K562 (cell line): ENCODE measurements around the gene EFR3B. TPM values are rescaled to one million over a fixed set of nuclear protein-coding genes. Genes with fewer than 3 reads are reported as not detected.

Experiments
- ATAC-seq: fragments of 200-7000 bp; cut with Tn5 transposase; 3 replicates; pipeline ENCODE4 v1.9.1; 2020; ENCODE audit warnings: moderate library complexity
- BruUV-seq: library from RNA; stranded (reverse); fragments of 400-500 nt; replicated peaks from 2 replicates; lab custom pipeline; 2021; lab: Mats Ljungman, UMichigan
- CTCF ChIA-PET: fragments of 300-600 bp; formaldehyde crosslinking; extraction: SDS; loops from one replicate; lab custom pipeline; 2021; ENCODE audit warnings: low intra/inter-chr PET ratio; lab: Yijun Ruan, JAX
- POLR2A ChIA-PET: fragments of 300-600, 350-650 bp; sonication (Branson Sonifier 250); formaldehyde crosslinking; extraction: SDS; loops from one replicate; lab custom pipeline; 2021; ENCODE audit warnings: antibody characterized with exemption, inconsistent platforms; lab: Yijun Ruan, JAX
- DNase-seq, 4 experiments: peaks; one replicate each; pipeline versions ENCODE4 v3.0.0 to v3.0.0-alpha.2; 2011 to 2018; ENCODE audit warnings: low spot score in 3 of 4, mixed read lengths in 3 of 4; ENCODE audit errors: extremely low read depth in 1 of 4
- FAIRE-seq: peaks from 2 replicates; lab custom pipeline; 2011; peaks lifted over from hg19 to GRCh38; lab: Jason Lieb, UNC
- H2AFZ ChIP-seq: 2 replicates; pipeline ENCODE4 v1.6.0; 2011; ENCODE audit warnings: low read depth, low read length, control low read depth, inconsistent platforms
- H3K27ac ChIP-seq: fragments of 200-600 bp; 3 replicates; pipeline ENCODE4 v1.8.0; 2011; ENCODE audit warnings: low read depth, mild to moderate bottlenecking, control low read depth, inconsistent platforms, low read length, moderate library complexity, mixed read lengths; ENCODE audit errors: extremely low read depth
- H3K27me3 ChIP-seq, 2 experiments: fragments of 300-600 bp in 1 of 2; 2 replicates in 1 of 2; 3 replicates in 1 of 2; pipeline versions ENCODE4 v1.6.0 to v1.8.0; 2011; ENCODE audit warnings: inconsistent platforms in 2 of 2, low read length in 2 of 2, mild to moderate bottlenecking in 1 of 2, mixed read lengths in 1 of 2, moderate library complexity in 1 of 2; ENCODE audit not compliant: control insufficient read depth in 2 of 2, insufficient read depth in 2 of 2
- H3K36me3 ChIP-seq: fragments of 300-600 bp; 3 replicates; pipeline ENCODE4 v1.8.0; 2011; ENCODE audit warnings: mild to moderate bottlenecking, low read length, inconsistent platforms; ENCODE audit not compliant: control insufficient read depth, insufficient read depth
- H3K4me1 ChIP-seq, 2 experiments: fragments of 200-600 bp in 1 of 2; replicated peaks in 1 of 2; 2 replicates in 1 of 2; 3 replicates in 1 of 2; pipeline versions ENCODE4 v1.5.1 to v1.8.0; 2011; ENCODE audit warnings: inconsistent platforms in 2 of 2, low read length in 2 of 2, mild to moderate bottlenecking in 1 of 2, mixed read lengths in 1 of 2, moderate library complexity in 1 of 2; ENCODE audit not compliant: control insufficient read depth in 2 of 2, insufficient read depth in 2 of 2
- H3K4me2 ChIP-seq: 2 replicates; pipeline ENCODE4 v1.6.1; 2011; ENCODE audit warnings: low read length, control low read depth, inconsistent platforms, mixed read lengths; ENCODE audit not compliant: insufficient read depth
- H3K4me3 ChIP-seq: fragments of 200-600 bp; sonication (generic), shearing (Covaris generic); 2 replicates; pipeline ENCODE4 v1.5.1; 2016; ENCODE audit warnings: control low read depth, inconsistent platforms
- H3K79me2 ChIP-seq: fragments of 200-600 bp; 3 replicates; pipeline ENCODE4 v1.8.0; 2011; ENCODE audit warnings: low read length, inconsistent platforms; ENCODE audit not compliant: control insufficient read depth, insufficient read depth
- H3K9ac ChIP-seq, 2 experiments: 2 replicates each; pipeline versions ENCODE4 v1.6.0 to v1.6.1; 2011; ENCODE audit warnings: low read depth in 2 of 2, low read length in 2 of 2, control low read depth in 1 of 2, inconsistent platforms in 1 of 2, mild to moderate bottlenecking in 1 of 2, mixed read lengths in 1 of 2; ENCODE audit not compliant: insufficient read depth in 1 of 2
- H3K9me1 ChIP-seq: one replicate; pipeline ENCODE4 v1.6.0; 2011; ENCODE audit warnings: inconsistent platforms, mild to moderate bottlenecking, low read length, moderate library complexity; ENCODE audit not compliant: control insufficient read depth, insufficient read depth
- H3K9me3 ChIP-seq: replicated peaks from 2 replicates; pipeline ENCODE4 v1.5.1; 2011; ENCODE audit warnings: low read depth, low read length, inconsistent platforms; ENCODE audit not compliant: control insufficient read depth, insufficient read depth
- H4K20me1 ChIP-seq: replicated peaks from 2 replicates; pipeline ENCODE4 v1.6.1; 2011; ENCODE audit warnings: low read length, inconsistent platforms, mixed read lengths; ENCODE audit not compliant: control insufficient read depth, insufficient read depth
- KLF6 ChIP-seq: fragments of 250-450 bp; sonication (Bioruptor Pico); IDR thresholded peaks from 2 replicates; pipeline ENCODE4 v1.4.0; 2020; ENCODE audit warnings: mild to moderate bottlenecking, moderate library complexity, borderline replicate concordance
- MTA3 ChIP-seq: fragments of 450-650 bp; formaldehyde crosslinking; IDR thresholded peaks from 2 replicates; pipeline ENCODE4 v1.6.1; 2017; ENCODE audit warnings: mild to moderate bottlenecking, borderline replicate concordance
- WGBS: fragments of 100-300 bp; shearing (Covaris generic); methylation state at CpG from one replicate; pipeline ENCODE4 v1.1.6; 2016; ENCODE audit warnings: low coverage, mixed read lengths; ENCODE audit not compliant: insufficient coverage; ENCODE audit errors: missing lambda C conversion rate; 5-methylcytosine and 5-hydroxymethylcytosine counted together
- in situ Hi-C: fragments of 300-500 bp; cut with MboI; formaldehyde crosslinking; loops from 4 replicates; pipeline ENCODE4 v1.15.0; 2018; ENCODE audit warnings: inconsistent platforms, mixed read lengths
- intact Hi-C: fragments of 100-400 bp; cut with micrococcal nuclease; formaldehyde crosslinking; loops from 2 replicates; pipeline ENCODE4 v1.14.2; 2022
- polyA plus RNA-seq, 8 experiments: library from polyadenylated mRNA; depleted of rRNA in 4 of 8; stranded (reverse) in 5 of 8; unstranded in 3 of 8; fragments of >200 nt; fragmentation: Nextera tagmentation in 2 of 8; fragmentation: Illumina TruSeq in 1 of 8; extraction: Ambion mirVana in 2 of 8; extraction: Trizol in 1 of 8; gene quantifications; 2 replicates each; pipeline versions ENCODE4 v1.2.1 to v1.2.3, GENCODE V29; 2011 to 2014; ENCODE audit warnings: inconsistent platforms in 1 of 8, missing spikeins in 1 of 8
- total RNA-seq, 7 experiments: library from RNA; depleted of rRNA in 6 of 7; stranded (reverse); fragments of >200 nt in 6 of 7; fragmentation: Illumina TruSeq in 2 of 7; extraction: Trizol in 2 of 7; gene quantifications; 2 replicates each; pipeline versions ENCODE4 v1.2.1 to v1.2.3, GENCODE V29; 2011 to 2021; ENCODE audit warnings: low replicate concordance in 1 of 7
- TF ChIP-seq, protein P1 (sequence below), 2 experiments: IDR thresholded peaks; 2 replicates each; pipeline ENCODE4 v1.6.1; 2011; ENCODE audit warnings: borderline replicate concordance in 1 of 2, control low read depth in 1 of 2, low read depth in 1 of 2, low read length in 1 of 2, mild to moderate bottlenecking in 1 of 2, mixed read lengths in 1 of 2, moderate library complexity in 1 of 2; ENCODE audit not compliant: insufficient read depth in 1 of 2, insufficient read length in 1 of 2, poor library complexity in 1 of 2, severe bottlenecking in 1 of 2; ENCODE audit errors: extremely low read depth in 1 of 2

The EFR3B gene
- total and polyA plus RNA-seq, 9 of the 15 experiments (the other 6 are each of a cell fraction or from before 2014, with no cell fraction given), result not detected

DNA sequence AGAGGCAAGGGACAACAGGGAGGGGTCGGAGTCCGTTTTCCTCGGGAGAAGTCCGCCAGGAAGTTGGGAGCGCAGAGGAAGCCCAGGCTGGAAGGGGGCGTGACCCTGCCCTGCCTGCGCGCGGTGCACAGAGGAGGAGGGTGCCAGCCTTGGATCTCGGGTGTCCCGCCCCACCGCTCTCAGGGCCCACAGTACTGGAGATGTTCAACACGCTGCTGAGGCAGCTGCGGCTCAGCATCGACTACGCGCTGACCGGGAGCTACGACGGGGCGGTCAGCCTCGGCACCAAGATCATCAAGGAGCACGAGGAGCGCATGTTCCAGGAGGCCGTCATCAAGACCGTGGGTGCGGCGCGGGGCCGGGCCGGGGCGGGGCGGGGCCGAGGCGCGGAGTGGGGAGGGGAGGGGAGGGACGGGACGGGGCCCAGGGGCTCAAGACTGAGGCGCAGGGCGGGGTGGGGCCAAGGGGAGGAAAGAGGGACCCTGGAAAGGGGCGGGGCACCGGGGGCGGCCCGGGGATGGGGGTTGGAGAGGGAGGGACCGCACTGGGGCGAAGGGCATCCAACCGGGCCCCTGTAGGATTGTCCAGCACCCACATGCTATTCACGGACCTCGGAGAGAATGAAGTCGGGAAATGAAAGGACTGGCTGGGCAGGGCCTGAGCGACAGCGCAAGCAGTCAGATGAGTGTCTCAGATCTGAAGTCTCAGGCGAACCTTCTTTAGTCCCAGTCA lies 89.9 kb downstream of the EFR3B start:
- Histone ChIP-seq H3K4me1 (peaks cover 2 to 12% of the 10 kb centered on the region in 2 experiments; a peak in 4 of 5 replicates), H3K9ac (no peak overlapping the region; a peak in 1 of 4 replicates), H3K4me2 (no peak overlapping the region), H3K79me2 (no peaks in the 10 kb centered on the region), H3K36me3 (no peaks in the 10 kb centered on the region), H3K4me3 (no peak overlapping the region), H4K20me1 (peaks cover 7% of the 10 kb centered on the region; the same call in 1 of the 2 replicates), H3K9me3 (no peaks in the 10 kb centered on the region)
- ChIA-PET CTCF (interaction anchor here (5.0 kb wide), 1 partner anchor 156 kb away, joined by 33 read pairs; no protein-coding TSS in a partner anchor), POLR2A (no interaction called here)
- peak; percentile 9; the same call in 1 of the 3 replicates for ATAC-seq
- 39% methylated on average over 21 of the region's 53 CpGs for WGBS
- intact Hi-C loops, result no loop called here
- FAIRE-seq, result peak; percentile 42
- in situ Hi-C loops, result loop anchor here (5.0 kb wide), 1 partner anchor 154 kb away; no protein-coding TSS in a partner anchor
- DNase-seq, result peak in 2 of 4 experiments; percentile 52 to 57
- no peak for TF ChIP-seq MTA3
- TF ChIP-seq, protein P1, sequence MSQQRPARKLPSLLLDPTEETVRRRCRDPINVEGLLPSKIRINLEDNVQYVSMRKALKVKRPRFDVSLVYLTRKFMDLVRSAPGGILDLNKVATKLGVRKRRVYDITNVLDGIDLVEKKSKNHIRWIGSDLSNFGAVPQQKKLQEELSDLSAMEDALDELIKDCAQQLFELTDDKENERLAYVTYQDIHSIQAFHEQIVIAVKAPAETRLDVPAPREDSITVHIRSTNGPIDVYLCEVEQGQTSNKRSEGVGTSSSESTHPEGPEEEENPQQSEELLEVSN (IDR thresholded peaks at IDR 0.05; ENCODE audit: borderline replicate concordance in 1 of 2, extremely low read depth in 1 of 2, insufficient read depth in 1 of 2, insufficient read length in 1 of 2, low read depth in 1 of 2, low read length in 1 of 2, poor library complexity in 1 of 2, severe bottlenecking in 1 of 2), result peak in 1 of 2 experiments; percentile 38
- no peak for TF ChIP-seq KLF6
- TF ChIP-seq, all 486 proteins: peak for 1
- BruUV-seq, result no TSS peak
- no peak overlapping the region for H3K27ac ChIP-seq
- H2AFZ ChIP-seq, result no peak overlapping the region
- H3K9me1 ChIP-seq, result no peaks in the 10 kb centered on the region
- H3K27me3 ChIP-seq, result peaks cover 48 to 78% of the 10 kb centered on the region in 2 experiments; a peak in 4 of 5 replicates
